ENCODE measurements around the gene HCFC1R1.

DNA sequence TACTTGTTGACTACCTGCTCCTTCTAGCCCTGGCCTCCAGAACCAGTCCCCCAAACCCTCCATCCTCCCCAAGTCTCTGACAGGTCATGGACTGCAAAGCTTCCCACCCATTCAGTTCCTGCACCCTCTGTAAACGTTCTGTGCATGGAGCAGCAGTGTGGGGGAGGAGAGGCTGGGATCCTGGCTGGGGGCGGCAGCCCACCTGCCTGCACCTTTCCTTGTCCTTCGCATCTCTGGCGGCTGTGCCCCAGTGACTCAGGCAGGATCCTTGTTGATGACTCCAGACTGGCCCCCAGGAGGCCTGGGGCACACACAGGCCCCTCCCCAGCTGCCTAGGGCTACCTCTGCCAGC, 41.9 kb downstream of the HCFC1R1 start:
- TF ChIP-seq, protein P1, sequence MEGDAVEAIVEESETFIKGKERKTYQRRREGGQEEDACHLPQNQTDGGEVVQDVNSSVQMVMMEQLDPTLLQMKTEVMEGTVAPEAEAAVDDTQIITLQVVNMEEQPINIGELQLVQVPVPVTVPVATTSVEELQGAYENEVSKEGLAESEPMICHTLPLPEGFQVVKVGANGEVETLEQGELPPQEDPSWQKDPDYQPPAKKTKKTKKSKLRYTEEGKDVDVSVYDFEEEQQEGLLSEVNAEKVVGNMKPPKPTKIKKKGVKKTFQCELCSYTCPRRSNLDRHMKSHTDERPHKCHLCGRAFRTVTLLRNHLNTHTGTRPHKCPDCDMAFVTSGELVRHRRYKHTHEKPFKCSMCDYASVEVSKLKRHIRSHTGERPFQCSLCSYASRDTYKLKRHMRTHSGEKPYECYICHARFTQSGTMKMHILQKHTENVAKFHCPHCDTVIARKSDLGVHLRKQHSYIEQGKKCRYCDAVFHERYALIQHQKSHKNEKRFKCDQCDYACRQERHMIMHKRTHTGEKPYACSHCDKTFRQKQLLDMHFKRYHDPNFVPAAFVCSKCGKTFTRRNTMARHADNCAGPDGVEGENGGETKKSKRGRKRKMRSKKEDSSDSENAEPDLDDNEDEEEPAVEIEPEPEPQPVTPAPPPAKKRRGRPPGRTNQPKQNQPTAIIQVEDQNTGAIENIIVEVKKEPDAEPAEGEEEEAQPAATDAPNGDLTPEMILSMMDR (IDR thresholded peaks at IDR 0.05), result no peak
- no peak for TF ChIP-seq POLR2AphosphoS5 (IDR thresholded peaks at IDR 0.05)
- TF ChIP-seq POLR2A (IDR thresholded peaks at IDR 0.05), result no peak

Data from sigmoid colon (tissue), 4 donors.